Head of caudate nucleus (tissue), 42 donors: ENCODE data around the gene COBL.

Source experiments
- DNase-seq, 42 donors: peaks; one replicate each; pipeline versions ENCODE4 v3.0.0 to v3.0.0-alpha.2; 2020 to 2021; ENCODE audit warnings: mixed read lengths in 7 of 42
- intact Hi-C: fragments of 100-400 bp; cut with DNase I; formaldehyde crosslinking; loops from one replicate; pipeline ENCODE4 v1.15.0; 2022

Gene COBL

DNA sequence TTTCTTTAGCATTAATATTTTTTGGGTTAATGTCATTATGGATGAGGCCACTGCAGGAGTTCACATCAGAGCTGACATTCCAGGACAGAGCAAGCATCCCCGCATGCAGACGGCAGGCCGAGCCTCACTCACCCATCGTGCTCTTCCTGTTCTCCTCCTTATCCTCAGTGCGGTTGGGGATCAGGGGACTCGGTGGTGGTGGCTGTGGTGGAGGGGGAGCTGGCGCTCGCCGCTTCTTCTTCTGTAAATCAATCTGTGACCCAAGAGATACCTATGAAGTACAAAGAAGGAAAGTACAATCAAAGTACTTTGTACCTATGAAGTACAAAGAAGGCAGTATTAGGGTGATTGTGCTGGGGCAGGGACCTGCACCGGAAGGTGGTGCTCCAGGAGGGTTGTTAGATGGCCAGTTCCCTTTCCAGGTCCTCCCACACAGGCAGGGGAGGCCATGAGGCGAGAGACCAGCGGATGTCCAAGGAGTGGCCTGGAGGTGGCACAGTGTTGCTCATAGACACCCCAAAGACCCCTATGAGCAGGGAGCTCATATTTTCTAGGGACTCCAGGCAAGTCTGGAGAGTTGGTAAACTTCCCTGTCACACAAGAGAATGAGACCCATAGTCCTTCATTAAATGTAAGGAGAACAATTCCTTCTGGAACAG lies 231.4 kb downstream of the COBL start:
- intact Hi-C loops, result no loop called here
- no peak for DNase-seq

DNA sequence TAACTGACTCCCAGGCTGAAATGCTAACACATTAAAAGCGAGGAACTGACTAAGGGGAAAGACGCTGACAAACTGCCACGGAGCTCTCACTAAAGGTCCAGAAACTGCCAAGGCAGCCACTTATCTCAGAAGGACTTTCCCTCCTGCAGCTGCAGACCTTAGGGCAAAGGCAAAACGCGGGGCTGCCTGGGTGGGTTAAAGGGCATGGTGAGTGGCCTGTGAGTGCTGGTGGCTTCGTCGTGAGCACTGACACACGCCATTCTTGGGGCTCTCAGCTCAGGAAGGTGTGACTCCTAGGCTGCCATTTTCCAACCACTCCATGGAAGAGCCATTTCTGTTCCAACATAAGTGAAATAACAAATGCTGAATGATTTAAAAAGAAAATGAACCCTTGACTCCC lies 232.5 kb downstream of the COBL start:
- intact Hi-C loops, result no loop called here

DNA sequence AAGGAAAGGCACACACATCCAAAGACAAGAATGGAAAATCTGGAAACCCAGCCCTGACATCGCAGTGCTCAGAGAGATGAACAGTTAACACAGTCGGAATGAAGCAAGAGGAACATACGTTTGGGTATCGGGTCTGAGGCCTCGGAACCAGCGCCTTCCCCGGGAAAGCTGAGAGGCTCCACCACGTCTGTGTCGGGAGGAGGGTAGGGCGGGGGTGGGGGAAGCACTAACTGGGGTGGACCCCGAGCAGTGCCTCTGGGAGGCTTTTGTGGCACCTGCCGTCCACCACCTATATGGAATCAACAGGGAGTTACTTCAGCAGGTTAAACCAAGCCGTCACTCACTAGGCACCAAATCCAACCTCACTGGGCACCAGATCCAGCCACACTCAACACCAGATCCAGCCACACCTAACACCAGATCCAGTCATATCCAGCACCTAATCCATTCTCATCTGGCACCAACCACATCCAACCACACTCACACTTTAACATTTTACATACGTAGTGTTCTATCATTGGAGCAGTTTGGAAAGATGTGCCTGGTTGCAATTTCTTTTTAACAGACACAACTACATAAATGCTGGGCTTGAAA lies 233.6 kb downstream of the COBL start:
- no peak for DNase-seq
- intact Hi-C loops, result no loop called here

More for the DNA sequence above, 232.5 kb downstream of the COBL start:
- no peak for DNase-seq

DNA sequence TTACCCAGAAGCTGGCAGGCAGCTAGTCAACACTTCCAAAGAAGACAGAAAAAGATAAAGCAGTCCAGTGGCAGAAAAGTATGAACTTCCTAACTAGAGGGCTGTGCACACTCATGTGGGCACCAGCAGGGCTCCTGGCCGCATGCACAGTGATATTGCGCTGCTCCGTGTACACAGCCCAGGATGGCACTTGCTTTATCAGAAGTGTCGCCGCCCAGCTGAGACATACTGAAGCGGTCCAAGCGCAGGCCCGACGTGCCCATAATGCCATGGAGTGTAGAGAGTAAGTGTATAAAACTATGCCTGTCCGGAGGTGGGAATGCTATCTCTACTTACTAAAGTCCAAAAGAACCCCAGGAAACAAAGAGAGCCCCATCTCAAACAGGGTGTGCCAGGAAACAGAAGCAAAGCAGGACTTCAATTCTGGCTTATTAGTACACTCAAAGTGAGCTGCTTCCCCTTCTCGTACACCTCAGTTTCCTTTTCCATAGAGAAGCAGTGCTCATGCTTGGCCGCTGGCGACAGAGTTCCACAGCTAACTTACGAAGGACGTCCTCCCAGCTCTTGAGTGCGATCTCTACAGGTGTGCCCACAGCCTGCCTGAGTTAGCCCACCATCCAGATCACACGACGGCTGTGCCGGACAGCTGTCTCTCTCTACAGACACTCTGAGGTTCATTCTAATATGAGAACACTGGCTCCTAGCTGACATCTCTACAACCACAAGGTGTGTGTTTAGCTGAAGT lies 234.3 kb downstream of the COBL start:
- no peak for DNase-seq
- intact Hi-C loops, result no loop called here

DNA sequence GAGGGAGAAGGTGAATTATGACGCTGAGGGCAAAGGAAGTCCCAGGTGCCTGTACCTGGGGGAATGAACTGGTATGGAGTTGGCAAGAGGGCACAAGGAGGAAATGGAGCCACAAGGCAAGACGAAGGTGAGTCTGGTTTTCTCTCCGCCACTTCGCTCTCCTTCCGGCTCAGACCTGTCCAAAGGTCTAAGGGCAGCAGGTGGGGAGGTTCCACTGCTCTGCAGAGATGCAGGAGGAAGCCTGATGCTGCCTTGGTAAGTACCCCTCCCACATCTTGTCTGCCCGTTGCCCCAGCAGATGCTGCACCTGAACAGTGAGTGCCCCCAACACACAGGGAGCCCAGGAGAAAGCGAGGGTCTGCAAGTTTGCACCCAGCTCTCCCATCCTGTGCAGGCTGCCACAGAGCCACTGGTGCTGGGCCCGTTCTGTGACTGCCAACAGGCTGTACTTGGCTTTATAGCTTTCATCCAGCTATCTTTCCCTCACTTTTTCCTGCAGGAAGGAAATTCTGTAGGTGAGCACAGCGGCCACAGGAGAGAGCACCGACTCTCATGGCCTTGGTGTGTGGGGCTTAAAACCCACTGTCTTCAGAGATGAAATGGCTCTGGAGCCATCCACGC lies 235.2 kb downstream of the COBL start:
- intact Hi-C loops, result no loop called here
- no peak for DNase-seq

DNA sequence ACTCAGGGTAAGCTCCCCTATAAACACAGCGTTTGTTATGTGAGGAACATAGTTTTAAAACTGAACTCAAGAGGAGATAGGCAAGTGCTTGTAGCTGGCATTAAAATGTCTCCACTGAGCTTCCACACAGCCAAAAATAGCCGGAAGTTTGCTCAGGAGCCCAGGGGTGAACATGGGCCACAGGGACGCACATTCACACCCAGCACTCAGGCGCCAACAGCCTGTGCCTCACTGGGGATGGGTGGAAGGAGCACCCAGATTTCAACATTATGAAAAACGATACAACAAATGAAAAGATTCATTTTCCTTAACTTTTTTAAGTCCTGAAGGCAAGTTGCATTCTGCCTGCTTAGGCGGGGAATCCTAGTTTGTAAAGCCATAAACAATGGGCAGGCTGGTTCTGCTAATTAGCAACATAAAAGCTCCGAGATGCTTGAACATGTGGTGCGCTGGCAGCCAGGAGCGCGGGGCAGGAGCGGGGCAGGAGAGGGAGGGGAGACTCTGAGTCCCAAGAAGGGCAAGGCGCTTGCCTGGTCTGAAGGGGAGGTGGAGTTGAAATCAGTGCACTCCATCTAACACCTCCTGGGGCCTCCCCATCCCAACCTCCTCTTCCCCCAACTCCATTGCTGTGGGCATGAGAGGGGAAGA lies 235.9 kb downstream of the COBL start:
- DNase-seq, result peak in 20 of 42 donors; percentile 20 to 71 (median 53)
- intact Hi-C loops, result no loop called here

DNA sequence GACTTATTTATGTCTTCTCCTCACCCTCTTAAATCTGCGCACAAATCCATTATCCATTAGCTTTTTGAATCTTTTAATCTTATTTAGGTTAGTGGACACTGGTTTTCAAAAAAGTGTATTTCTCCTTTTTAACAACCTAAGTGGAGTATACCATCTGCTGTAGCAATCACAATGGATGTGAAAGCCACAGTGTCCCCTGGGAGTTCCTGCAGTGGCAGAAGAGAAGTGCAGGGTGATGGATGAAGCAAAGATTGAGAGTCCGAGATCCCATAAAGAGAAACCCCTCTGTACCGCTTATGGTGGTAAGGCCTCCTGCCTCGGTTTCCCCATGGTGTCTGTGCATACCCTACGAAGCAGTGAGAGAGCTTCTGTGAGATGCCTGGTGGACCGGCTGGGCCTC lies 236.4 kb downstream of the COBL start:
- intact Hi-C loops, result no loop called here
- DNase-seq, result no peak

DNA sequence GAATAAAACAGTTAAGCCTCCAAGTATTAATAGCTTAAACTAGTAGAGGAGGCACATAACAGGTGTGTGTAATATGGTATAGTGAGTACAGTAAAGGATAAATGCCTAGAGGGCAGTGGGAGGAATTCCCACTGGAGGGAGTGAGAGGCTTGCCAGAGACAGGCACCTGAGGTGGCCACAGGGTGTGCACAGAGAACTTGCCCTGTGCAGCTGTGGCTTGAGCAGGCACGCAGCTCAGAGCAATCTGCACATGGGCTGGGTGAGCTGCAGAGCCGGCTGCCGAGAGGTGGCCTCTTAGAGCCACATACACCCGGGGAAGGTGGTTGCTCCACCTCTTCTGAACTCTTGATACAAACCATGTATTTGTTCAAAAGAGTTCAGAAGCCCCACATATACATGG lies 237.1 kb downstream of the COBL start:
- DNase-seq, result no peak
- intact Hi-C loops, result no loop called here

DNA sequence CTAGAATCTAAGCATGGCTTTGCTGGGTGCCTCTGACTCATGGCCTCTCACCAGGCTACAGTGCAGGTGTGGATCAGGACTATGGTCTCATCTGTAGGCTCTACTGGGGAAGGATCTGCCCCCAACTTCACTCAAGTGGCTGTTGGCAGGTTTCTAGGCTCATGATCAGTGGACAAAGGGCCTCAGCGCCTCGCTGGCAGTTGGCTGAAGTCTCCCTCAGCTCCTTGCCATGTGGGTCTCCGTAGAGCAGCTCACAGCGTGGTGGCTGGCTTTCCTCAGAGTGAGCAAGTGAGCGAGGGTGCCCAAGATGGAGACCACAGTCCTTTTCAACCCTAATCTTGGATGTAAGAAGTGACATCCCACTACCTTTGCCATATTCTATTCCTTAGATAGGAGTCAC lies 238.0 kb downstream of the COBL start:
- intact Hi-C loops, result no loop called here
- DNase-seq, result no peak

DNA sequence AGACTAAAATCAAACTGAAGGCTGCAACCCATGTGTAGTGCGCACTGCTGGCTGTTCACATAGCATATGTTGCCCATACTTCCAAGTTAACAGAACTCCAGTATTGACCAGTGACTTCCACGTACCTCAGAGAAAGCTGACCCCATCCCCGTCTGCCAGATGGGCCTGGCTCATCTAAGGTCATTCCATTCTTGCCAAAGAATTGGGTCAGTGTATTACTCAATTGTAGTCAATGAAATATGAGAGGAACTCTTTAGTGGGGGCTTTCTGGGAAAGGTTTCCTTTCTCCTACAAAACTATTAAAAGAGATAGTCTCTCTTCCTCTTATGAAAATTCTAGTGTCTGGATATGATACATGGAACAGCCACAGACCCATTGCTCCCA lies 238.6 kb downstream of the COBL start:
- DNase-seq, result no peak
- intact Hi-C loops, result no loop called here

DNA sequence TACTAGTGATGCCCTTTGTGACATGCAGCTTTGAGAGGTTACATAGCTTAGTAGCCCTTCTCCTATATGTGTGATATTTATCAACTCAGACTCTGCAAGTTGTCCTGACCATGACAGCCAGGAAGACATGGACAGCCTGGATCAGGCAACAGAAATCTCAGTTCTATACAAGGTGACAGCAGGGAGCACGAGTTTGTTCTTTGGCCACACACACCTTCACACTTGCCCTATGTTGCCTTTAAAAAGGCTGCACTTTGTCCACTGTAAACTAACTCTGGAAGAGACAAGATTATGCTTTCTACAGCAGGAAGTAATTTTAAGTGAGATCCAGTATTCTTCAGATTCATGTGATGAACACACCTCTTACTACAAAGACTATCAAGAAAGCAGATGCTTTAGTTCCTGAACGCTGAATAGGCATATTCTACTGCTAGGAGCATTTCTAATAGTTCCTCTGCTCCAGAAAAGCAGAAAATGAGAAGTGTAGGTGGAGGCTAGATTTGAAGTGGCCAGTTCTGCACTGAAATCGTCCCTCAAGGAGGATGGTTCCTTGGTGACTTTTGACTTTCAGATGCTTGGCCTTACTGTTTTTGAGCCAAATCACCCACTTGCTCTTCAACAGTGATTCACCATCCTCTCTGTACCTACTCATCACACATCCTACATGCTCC lies 239.2 kb downstream of the COBL start:
- DNase-seq, result no peak
- intact Hi-C loops, result no loop called here

DNA sequence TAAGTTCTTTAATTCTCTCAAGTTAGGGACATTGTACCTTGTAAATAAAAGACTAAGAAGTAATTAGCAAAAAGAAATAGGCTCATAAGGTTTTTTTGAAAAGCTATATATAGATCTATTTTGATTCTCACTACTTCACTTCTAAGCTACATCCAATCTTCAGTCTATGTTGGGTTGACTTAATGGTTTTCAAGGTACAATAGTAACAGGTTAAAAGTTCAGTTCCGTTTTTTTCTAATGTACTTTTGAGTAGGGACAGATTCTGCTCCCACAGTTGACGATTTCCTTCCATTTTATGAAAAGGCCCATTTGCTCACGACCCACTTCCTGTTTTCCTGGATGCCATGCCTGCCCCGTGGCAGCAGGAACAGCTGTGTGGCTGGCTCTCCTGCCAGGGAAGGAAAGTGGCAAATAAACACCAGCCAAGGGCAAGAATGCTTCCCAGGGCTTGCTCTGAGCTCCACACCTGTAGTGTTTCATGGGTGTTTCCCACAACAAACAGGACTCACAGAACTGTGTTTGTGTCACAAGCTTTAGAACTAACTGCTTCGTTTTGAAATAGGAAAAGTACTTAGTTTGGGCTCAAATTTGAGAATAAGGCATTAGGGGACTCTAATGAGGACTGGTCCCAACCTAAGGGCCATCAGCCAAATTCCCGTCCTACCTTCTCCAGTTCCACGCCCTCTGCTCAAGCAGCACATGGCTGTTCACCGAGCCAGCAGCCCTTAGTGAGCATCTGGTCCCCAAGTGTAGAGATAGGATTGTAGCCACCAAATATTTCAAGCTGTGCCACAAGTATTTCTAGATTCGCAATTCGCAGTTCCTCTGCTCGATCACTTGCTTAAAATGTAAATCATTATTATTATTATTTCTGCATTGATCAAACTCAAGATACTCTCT lies 240.7 kb downstream of the COBL start:
- intact Hi-C loops, result no loop called here
- DNase-seq, result no peak

DNA sequence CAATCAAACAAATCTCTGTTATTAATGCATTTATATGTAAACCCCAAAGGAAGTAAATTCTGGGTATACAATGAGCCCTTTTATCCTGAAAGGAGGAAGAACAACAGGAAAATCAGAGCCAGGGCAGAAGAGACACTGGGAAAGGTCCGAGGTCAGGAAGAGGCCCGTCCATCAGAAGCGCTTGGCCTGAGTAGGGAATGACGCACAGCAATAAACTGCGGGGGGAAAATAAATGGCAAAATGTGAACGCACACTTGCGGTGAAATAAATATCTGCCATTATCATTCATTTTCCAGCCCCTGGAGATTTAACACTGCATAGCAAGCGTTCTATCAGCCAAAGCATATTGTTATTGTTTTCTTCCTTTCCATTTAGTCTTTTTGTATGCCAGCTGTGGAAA lies 243.4 kb downstream of the COBL start:
- intact Hi-C loops, result no loop called here
- DNase-seq, result no peak

DNA sequence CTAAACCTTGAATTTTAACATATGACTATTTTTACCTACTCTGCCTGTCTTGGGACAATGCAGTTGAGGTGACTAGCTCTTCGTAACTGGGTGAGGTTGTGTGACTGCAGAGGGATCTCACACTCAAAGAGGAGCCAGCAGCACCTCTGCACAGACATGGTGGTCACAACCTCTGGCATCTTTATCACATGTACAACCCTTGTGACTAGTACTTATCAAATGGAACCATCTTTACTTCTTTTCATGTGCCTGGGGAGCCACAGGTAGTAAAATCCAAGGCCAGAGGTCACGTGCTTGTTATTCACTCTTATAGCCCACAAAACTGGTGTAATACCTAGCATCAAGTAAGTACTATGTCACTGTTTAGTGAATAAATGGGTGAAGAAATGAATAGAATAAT lies 244.3 kb downstream of the COBL start:
- DNase-seq, result no peak
- intact Hi-C loops, result no loop called here

DNA sequence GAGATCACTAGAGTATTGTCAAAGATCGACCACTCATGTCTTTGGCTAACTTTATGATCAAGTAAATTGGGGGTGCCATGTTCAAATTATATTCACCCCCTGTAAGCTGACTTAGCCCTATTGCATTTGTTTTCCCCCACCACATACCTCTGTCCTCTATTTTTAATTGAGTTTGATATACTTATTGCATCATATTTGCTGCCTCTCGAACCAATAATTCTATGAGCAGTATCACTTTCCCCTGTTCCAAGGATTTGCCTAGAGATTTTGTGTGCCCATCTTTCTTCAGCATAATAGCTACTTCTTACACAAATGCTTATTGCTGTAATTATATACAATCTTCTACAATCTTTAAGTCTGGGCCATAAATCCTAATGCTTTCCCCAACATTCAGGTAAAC lies 245.2 kb downstream of the COBL start:
- no peak for DNase-seq
- intact Hi-C loops, result no loop called here

DNA sequence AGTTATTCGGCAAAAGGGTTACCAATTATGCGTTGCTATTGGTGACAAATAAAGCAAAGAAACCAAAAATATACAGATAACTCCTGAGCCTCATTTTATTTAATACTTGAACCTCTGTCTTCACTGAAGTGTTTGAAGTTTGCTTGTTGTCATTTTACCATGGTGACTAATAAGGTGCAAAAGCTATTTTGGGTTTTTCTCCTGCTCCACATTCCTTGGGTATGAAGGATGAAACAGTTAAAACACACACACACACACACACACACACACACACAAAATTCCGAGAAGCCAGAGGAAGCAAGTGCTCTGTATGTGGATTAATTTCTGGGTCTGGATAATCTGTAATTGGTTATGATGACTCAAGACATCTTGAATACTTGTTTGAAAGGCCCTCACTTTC lies 246.5 kb downstream of the COBL start:
- DNase-seq, result no peak
- intact Hi-C loops, result no loop called here

DNA sequence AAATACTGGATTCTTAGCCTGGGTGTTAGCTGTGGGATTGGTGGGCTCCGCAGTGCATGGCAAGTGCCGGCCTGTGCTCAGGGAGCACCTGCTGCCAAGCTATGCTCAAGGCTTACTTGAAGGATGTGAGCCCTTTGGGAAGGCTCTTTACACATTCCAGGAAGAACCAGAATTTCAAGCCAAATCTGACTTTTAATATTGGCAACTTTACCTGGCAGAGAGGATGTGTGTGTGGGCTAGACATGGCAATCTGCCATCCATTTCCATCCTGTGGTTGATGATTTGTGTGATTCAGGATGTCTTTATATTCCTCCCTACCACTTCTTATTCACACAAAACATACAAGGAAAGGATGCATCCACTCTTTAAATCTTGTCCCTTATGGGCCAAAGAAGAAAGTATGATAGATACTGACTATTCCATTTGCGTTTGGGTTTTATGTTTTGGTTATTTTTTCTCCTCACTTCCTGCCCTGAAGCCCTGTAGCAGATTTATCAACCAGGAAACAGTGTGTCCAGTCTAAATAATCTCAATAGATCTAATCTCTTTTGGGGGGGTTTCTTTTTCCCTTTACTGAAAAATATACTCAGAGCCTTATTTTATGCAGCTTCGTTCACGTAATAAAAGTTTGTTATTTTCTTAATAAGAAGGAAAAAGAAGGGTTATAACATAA lies 247.1 kb downstream of the COBL start:
- intact Hi-C loops, result loop anchor here (5.0 to 10.0 kb wide), 2 partner anchors 83 to 285 kb away; partner anchors contain the start of gene GRB10
- peak in 9 of 42 donors; percentile 30 to 65 (median 46) for DNase-seq

DNA sequence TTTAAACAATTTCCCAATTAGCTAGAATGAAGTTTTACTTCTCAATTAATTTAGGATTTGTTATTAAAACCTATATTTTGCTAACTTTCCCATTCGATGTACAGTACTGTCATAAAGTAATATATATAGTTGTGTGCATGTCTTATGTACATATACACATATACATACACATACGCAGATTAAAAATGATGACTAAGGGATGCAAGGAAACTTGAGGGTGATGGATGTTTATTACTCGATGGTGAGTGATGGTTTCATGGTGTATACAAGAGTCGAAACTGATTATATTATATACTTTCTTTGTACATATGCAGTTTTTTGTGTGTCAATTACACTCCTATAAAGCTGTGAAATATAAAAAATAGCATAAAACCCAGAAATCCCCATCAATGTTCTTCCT lies 248.2 kb downstream of the COBL start:
- no peak for DNase-seq
- intact Hi-C loops, result loop anchor here (5.0 to 10.0 kb wide), 2 partner anchors 84 to 284 kb away; partner anchors contain the start of gene GRB10
